Suprapubic skin (tissue), 3 donors: ENCODE measurements around the gene CAMTA1.

Experiments used
- EP300 ChIP-seq: sonication (generic); formaldehyde crosslinking; IDR thresholded peaks from one replicate; pipeline ENCODE4 v1.6.1; 2017; ENCODE audit warnings: antibody characterized with exemption
- POLR2A ChIP-seq, 2 donors: fragments of 450-650 bp; IDR thresholded peaks; one replicate each; pipeline ENCODE4 v1.6.1; 2017; ENCODE audit warnings: antibody characterized with exemption in 2 of 2, mild to moderate bottlenecking in 2 of 2, moderate library complexity in 2 of 2
- TF ChIP-seq, protein P1 (sequence below), 2 donors: fragments of 200-600 bp in 1 of 2; fragments of 450-650 bp in 1 of 2; sonication (generic) in 1 of 2; IDR thresholded peaks; one replicate each; pipeline ENCODE4 v1.5.1; 2016 to 2019; ENCODE audit warnings: antibody characterized with exemption in 2 of 2, mild to moderate bottlenecking in 1 of 2, moderate library complexity in 1 of 2

- TF ChIP-seq POLR2A (IDR thresholded peaks at IDR 0.05) = no peak
- TF ChIP-seq, protein P1, sequence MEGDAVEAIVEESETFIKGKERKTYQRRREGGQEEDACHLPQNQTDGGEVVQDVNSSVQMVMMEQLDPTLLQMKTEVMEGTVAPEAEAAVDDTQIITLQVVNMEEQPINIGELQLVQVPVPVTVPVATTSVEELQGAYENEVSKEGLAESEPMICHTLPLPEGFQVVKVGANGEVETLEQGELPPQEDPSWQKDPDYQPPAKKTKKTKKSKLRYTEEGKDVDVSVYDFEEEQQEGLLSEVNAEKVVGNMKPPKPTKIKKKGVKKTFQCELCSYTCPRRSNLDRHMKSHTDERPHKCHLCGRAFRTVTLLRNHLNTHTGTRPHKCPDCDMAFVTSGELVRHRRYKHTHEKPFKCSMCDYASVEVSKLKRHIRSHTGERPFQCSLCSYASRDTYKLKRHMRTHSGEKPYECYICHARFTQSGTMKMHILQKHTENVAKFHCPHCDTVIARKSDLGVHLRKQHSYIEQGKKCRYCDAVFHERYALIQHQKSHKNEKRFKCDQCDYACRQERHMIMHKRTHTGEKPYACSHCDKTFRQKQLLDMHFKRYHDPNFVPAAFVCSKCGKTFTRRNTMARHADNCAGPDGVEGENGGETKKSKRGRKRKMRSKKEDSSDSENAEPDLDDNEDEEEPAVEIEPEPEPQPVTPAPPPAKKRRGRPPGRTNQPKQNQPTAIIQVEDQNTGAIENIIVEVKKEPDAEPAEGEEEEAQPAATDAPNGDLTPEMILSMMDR (IDR thresholded peaks at IDR 0.05) = no peak
- TF ChIP-seq EP300 = no peak
These were observed 665.6 kb downstream of the CAMTA1 start for GRCh38 chr1:7450838-7451237.
